Embryonic facial prominence (tissue), 1 donor: ENCODE data around the gene WDR46.
A peak's percentile ranks its signal among the peaks of the same experiment; 100 is the strongest.

Experiments used
- DNase-seq: peaks from one replicate; pipeline ENCODE4 v3.0.0-alpha.2; 2016; ENCODE audit errors: extremely low spot score

The WDR46 gene

GRCh38 chr6:33288921-33289783 lies at the start of gene WDR46, which contains the start of gene PFDN6:
Gene WDR46 (minus strand): TSS chr6:33289239. CDS start chr6:33289170, 69 bp downstream.
Gene PFDN6 (plus strand): TSS chr6:33289601. CDS start chr6:33289857, 256 bp downstream.
- DNase-seq: peak; percentile 92

- DNase-seq: no peak
Observed at GRCh38 chr6:33336495-33336894, 47.5 kb upstream of the WDR46 start.

GRCh38 chr6:33335916-33336315 lies 46.9 kb upstream of the WDR46 start:
- no peak for DNase-seq

GRCh38 chr6:33333666-33334065 lies 44.6 kb upstream of the WDR46 start:
- DNase-seq: no peak

GRCh38 chr6:33330736-33331135 lies 41.7 kb upstream of the WDR46 start:
- no peak for DNase-seq

GRCh38 chr6:33329058-33329457 lies 40.0 kb upstream of the WDR46 start:
- no peak for DNase-seq

GRCh38 chr6:33324125-33324524 lies 35.1 kb upstream of the WDR46 start:
- DNase-seq: no peak

- no peak for DNase-seq
Observed at GRCh38 chr6:33323623-33323948, 34.5 kb upstream of the WDR46 start.

GRCh38 chr6:33321227-33321626 lies 32.2 kb upstream of the WDR46 start:
- DNase-seq: no peak

GRCh38 chr6:33320315-33321181 lies 31.5 kb upstream of the WDR46 start:
- DNase-seq: no peak

GRCh38 chr6:33319939-33320314 lies 30.9 kb upstream of the WDR46 start:
- no peak for DNase-seq

- DNase-seq: no peak
Observed at GRCh38 chr6:33318426-33319073, 29.5 kb upstream of the WDR46 start.

GRCh38 chr6:33317669-33318425 lies 28.8 kb upstream of the WDR46 start, which contains the start of gene ZBTB22:
Gene ZBTB22 (minus strand): TSS chr6:33317744. CDS start chr6:33316916, 828 bp downstream.
- DNase-seq: peak; percentile 95

- DNase-seq: no peak
Observed at GRCh38 chr6:33317419-33317668, 28.3 kb upstream of the WDR46 start.

- no peak for DNase-seq
Observed at GRCh38 chr6:33316603-33317418, 27.8 kb upstream of the WDR46 start.

- DNase-seq: no peak
Observed at GRCh38 chr6:33315793-33316602, 27.0 kb upstream of the WDR46 start.

GRCh38 chr6:33314943-33315792 lies 26.1 kb upstream of the WDR46 start:
- DNase-seq: no peak

GRCh38 chr6:33314515-33314942 lies 25.5 kb upstream of the WDR46 start:
- no peak for DNase-seq
